PC-3 (cell line): Measurements from ENCODE around the gene MED17.

Experiments used
- CTCF ChIP-seq: fragments of 300-600 bp; sonication (generic); conservative IDR thresholded peaks from 2 replicates; pipeline ENCODE4 v1.5.1; 2017; ENCODE audit warnings: antibody characterized with exemption, low read depth, mild to moderate bottlenecking, low read length
- EZH2 ChIP-seq: fragments of 300-600 bp; sonication (generic); IDR thresholded peaks from one replicate; pipeline ENCODE4 v1.6.1; 2017; ENCODE audit warnings: antibody characterized with exemption, mild to moderate bottlenecking, low read length; ENCODE audit not compliant: unreplicated experiment
- EZH2phosphoT487 ChIP-seq: fragments of 300-600 bp; sonication (generic); IDR thresholded peaks from 2 replicates; pipeline ENCODE4 v1.6.1; 2018; ENCODE audit warnings: mild to moderate bottlenecking, antibody characterized with exemption, low read length, borderline replicate concordance

GRCh38 chr11:93852242-93852641, 68.2 kb downstream of the MED17 start:
- TF ChIP-seq CTCF (no peak), EZH2 (no peak), EZH2phosphoT487 (no peak)
